Trophoblast cell (in vitro differentiated cells and primary cell): ENCODE measurements around the gene TRAF6.

ENCODE experiments used
- DNase-seq, 2 donors: peaks; one replicate each; pipeline ENCODE4 v3.0.0-alpha.2; 2016
- H2AFZ ChIP-seq: 2 replicates; pipeline ENCODE4 v1.6.1; 2013; ENCODE audit warnings: low read length, moderate library complexity, mild to moderate bottlenecking; ENCODE audit not compliant: insufficient read depth, poor library complexity
- H2AK5ac ChIP-seq: 2 replicates; pipeline ENCODE4 v1.6.1; 2013; ENCODE audit warnings: mild to moderate bottlenecking, low read length
- H2BK120ac ChIP-seq: 2 replicates; pipeline ENCODE4 v1.6.1; 2013; ENCODE audit warnings: low read length, mild to moderate bottlenecking, moderate library complexity; ENCODE audit not compliant: insufficient read depth, poor library complexity
- H2BK12ac ChIP-seq: 2 replicates; pipeline ENCODE4 v1.6.1; 2013; ENCODE audit warnings: mild to moderate bottlenecking, low read length, moderate library complexity
- H2BK5ac ChIP-seq: 2 replicates; pipeline ENCODE4 v1.6.1; 2013; ENCODE audit warnings: low read length, low read depth, moderate library complexity, mild to moderate bottlenecking; ENCODE audit not compliant: poor library complexity
- H3K14ac ChIP-seq: 2 replicates; pipeline ENCODE4 v1.6.1; 2013; ENCODE audit warnings: mild to moderate bottlenecking, low read length
- H3K18ac ChIP-seq: 2 replicates; pipeline ENCODE4 v1.6.1; 2013; ENCODE audit warnings: mild to moderate bottlenecking, low read length
- H3K23ac ChIP-seq: 2 replicates; pipeline ENCODE4 v1.6.1; 2013; ENCODE audit warnings: low read length
- H3K27ac ChIP-seq: 2 replicates; pipeline ENCODE4 v1.5.1; 2013; ENCODE audit warnings: low read depth, mild to moderate bottlenecking, inconsistent platforms, low read length, moderate library complexity
- H3K27me3 ChIP-seq: 2 replicates; pipeline ENCODE4 v1.6.1; 2013; ENCODE audit warnings: inconsistent platforms, mild to moderate bottlenecking, low read length, moderate library complexity; ENCODE audit not compliant: insufficient read depth
- H3K36me3 ChIP-seq, 2 experiments: 1 replicate in 1 of 2; 2 replicates in 1 of 2; pipeline ENCODE4 v1.6.1; 2013; ENCODE audit warnings: low read length in 2 of 2, mild to moderate bottlenecking in 2 of 2, moderate library complexity in 1 of 2; ENCODE audit not compliant: insufficient read depth in 2 of 2, control insufficient read depth in 1 of 2
- H3K4ac ChIP-seq: 2 replicates; pipeline ENCODE4 v1.6.1; 2013; ENCODE audit warnings: low read depth, mild to moderate bottlenecking, low read length, moderate library complexity
- H3K4me1 ChIP-seq, 2 experiments: 1 replicate in 1 of 2; 2 replicates in 1 of 2; pipeline ENCODE4 v1.6.1; 2013; ENCODE audit warnings: low read length in 2 of 2, mild to moderate bottlenecking in 2 of 2, moderate library complexity in 1 of 2; ENCODE audit not compliant: insufficient read depth in 2 of 2, control insufficient read depth in 1 of 2
- H3K4me2 ChIP-seq: 2 replicates; pipeline ENCODE4 v1.6.1; 2013; ENCODE audit warnings: inconsistent platforms, mild to moderate bottlenecking, low read length, moderate library complexity
- H3K4me3 ChIP-seq: 2 replicates; pipeline ENCODE4 v1.5.1; 2013; ENCODE audit warnings: mild to moderate bottlenecking, low read depth, low read length, inconsistent platforms
- H3K79me1 ChIP-seq: one replicate; pipeline ENCODE4 v1.6.1; 2013; ENCODE audit warnings: low read length
- H3K79me2 ChIP-seq: 2 replicates; pipeline ENCODE4 v1.6.1; 2013; ENCODE audit warnings: low read length, mild to moderate bottlenecking; ENCODE audit not compliant: control insufficient read depth, insufficient read depth, poor library complexity
- H3K9ac ChIP-seq: 2 replicates; pipeline ENCODE4 v1.6.1; 2013; ENCODE audit warnings: mild to moderate bottlenecking, low read length
- H3K9me3 ChIP-seq: 2 replicates; pipeline ENCODE4 v1.6.1; 2013; ENCODE audit warnings: low read depth, mild to moderate bottlenecking, control low read depth, inconsistent platforms, low read length; ENCODE audit not compliant: insufficient read depth
- H4K12ac ChIP-seq: 2 replicates; pipeline ENCODE4 v1.6.1; 2013; ENCODE audit warnings: low read depth, mild to moderate bottlenecking, low read length, moderate library complexity
- H4K8ac ChIP-seq: 2 replicates; pipeline ENCODE4 v1.6.1; 2013; ENCODE audit warnings: low read depth, mild to moderate bottlenecking, low read length, moderate library complexity
- H4K91ac ChIP-seq: one replicate; pipeline ENCODE4 v1.6.1; 2013; ENCODE audit warnings: low read depth, mild to moderate bottlenecking, low read length, moderate library complexity
- WGBS: extraction: QIAGEN DNeasy Blood & Tissue Kit; methylation state at CpG from one replicate; pipeline ENCODE4 v1.1.7; 2013; ENCODE audit warnings: missing lambda C conversion rate; ENCODE audit not compliant: insufficient read length, insufficient coverage; ENCODE audit errors: extremely low coverage; 5-methylcytosine and 5-hydroxymethylcytosine counted together

Gene TRAF6

DNA sequence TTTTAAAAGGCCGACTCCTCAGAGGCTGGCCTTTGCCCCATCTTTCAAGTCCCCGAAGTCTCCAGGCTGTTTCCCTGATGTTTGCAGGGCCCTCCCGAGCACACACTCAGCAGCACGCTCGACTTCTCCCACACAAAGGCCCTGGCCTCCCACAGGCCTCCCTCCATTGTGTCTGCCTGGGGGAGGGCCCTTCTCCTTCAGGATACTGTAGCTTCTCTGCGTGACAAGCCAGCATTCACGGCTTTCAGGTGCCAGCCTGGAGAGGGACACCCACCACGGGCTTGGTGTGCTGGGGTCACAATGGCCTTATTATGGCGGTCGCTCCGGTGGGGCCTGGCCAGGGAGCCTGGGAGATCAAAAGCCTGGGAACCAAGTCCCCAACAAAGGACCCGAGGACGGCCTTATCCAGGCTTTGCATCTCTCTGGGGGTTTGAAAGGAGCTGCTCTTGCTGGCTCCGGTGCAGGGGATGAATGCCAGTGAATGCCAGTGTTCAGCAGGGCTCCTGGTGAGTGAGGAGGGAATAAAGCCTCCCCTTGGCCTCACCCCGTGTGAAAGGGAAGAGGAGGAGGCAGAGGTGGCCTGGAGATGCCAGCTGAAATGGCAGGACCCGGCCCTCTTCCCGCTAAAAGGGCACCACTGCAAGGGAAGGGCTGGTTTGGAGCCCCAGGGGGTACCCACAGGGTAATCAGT lies 55.0 kb downstream of the TRAF6 start:
- H3K9ac ChIP-seq, result no peak overlapping the region
- no peak overlapping the region for H3K4me3 ChIP-seq
- peak overlapping the region; percentile 68 for H4K8ac ChIP-seq
- H2BK120ac ChIP-seq, result peak overlapping the region; percentile 92
- no CpG with 5 or more reads among the region's 17 CpGs for WGBS
- peaks cover 24 to 27% of the 10 kb centered on the region in 2 experiments for H3K4me1 ChIP-seq
- H3K27me3 ChIP-seq, result no peaks in the 10 kb centered on the region
- H3K18ac ChIP-seq, result peak overlapping the region; percentile 96
- H3K14ac ChIP-seq, result peak overlapping the region; percentile 94
- no peak for DNase-seq
- H4K12ac ChIP-seq, result peak overlapping the region; percentile 39
- H3K4me2 ChIP-seq, result no peak overlapping the region
- H3K23ac ChIP-seq, result no peak overlapping the region
- H3K36me3 ChIP-seq, result peaks cover 16 to 25% of the 10 kb centered on the region in 2 experiments
- H3K4ac ChIP-seq, result peak overlapping the region; percentile 71
- H4K91ac ChIP-seq, result peak overlapping the region; percentile 98
- peak overlapping the region; percentile 69 for H2AFZ ChIP-seq
- peak overlapping the region; percentile 85 for H2BK12ac ChIP-seq
- peaks cover 18% of the 10 kb centered on the region for H3K79me1 ChIP-seq
- H3K79me2 ChIP-seq, result peaks cover 3% of the 10 kb centered on the region
- H2AK5ac ChIP-seq, result peak overlapping the region; percentile 71
- H3K9me3 ChIP-seq, result no peaks in the 10 kb centered on the region
- peak overlapping the region; percentile 94 for H2BK5ac ChIP-seq
- H3K27ac ChIP-seq, result peak overlapping the region; percentile 95

- no CpG with 5 or more reads among the region's 18 CpGs for WGBS
- Histone ChIP-seq H3K23ac (no peak overlapping the region), H3K27ac (peak overlapping the region; percentile 95), H2BK5ac (no peak overlapping the region), H3K79me1 (peaks cover 18% of the 10 kb centered on the region), H3K9me3 (no peaks in the 10 kb centered on the region), H3K4me1 (peaks cover 24 to 27% of the 10 kb centered on the region in 2 experiments), H2BK12ac (no peak overlapping the region), H2AFZ (no peak overlapping the region), H3K14ac (no peak overlapping the region), H3K27me3 (no peaks in the 10 kb centered on the region), H3K4ac (no peak overlapping the region), H4K8ac (peak overlapping the region; percentile 46), H3K79me2 (peaks cover 3% of the 10 kb centered on the region), H3K9ac (no peak overlapping the region), H3K18ac (peak overlapping the region; percentile 15), H2AK5ac (peak overlapping the region; percentile 44), H3K4me2 (no peak overlapping the region), H3K4me3 (no peak overlapping the region), H4K12ac (no peak overlapping the region), H4K91ac (peak overlapping the region; percentile 22), H3K36me3 (peaks cover 16 to 25% of the 10 kb centered on the region in 2 experiments), H2BK120ac (no peak overlapping the region)
- no peak for DNase-seq
Measured at GRCh38 chr11:36454551-36454940, 55.5 kb downstream of the TRAF6 start.

DNA sequence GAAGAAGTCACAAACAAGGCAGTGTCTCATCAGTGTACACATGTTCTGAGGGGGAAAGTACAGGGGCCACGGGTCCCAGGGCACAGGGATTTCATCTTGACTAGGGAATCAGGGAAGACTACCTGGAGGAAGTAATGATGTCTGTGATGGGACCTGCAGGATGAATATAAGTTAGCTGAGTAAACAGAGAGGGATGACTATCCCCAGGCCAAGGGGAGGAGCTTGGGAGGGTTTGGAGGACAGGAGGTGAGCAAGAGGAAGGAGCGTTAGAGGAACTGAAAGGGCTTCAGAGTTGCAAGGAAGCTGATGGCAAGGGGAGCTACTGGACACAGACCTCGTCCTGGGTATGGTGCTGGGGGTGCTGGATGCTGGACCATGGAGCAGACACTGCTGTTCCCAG lies 56.4 kb downstream of the TRAF6 start:
- peaks cover 18% of the 10 kb centered on the region for H3K79me1 ChIP-seq
- no peak overlapping the region for H3K9ac ChIP-seq
- H4K8ac ChIP-seq, result no peak overlapping the region
- H3K9me3 ChIP-seq, result no peaks in the 10 kb centered on the region
- no peak overlapping the region for H4K91ac ChIP-seq
- peaks cover 16 to 24% of the 10 kb centered on the region in 2 experiments for H3K36me3 ChIP-seq
- peaks cover 24 to 27% of the 10 kb centered on the region in 2 experiments for H3K4me1 ChIP-seq
- H3K14ac ChIP-seq, result no peak overlapping the region
- H3K27ac ChIP-seq, result no peak overlapping the region
- no peak overlapping the region for H2BK120ac ChIP-seq
- H2AFZ ChIP-seq, result no peak overlapping the region
- no peak overlapping the region for H2BK5ac ChIP-seq
- H2AK5ac ChIP-seq, result no peak overlapping the region
- no peak overlapping the region for H3K18ac ChIP-seq
- H3K4me3 ChIP-seq, result no peak overlapping the region
- H4K12ac ChIP-seq, result no peak overlapping the region
- peaks cover 3% of the 10 kb centered on the region for H3K79me2 ChIP-seq
- no peak overlapping the region for H3K4me2 ChIP-seq
- no peaks in the 10 kb centered on the region for H3K27me3 ChIP-seq
- DNase-seq, result no peak
- no peak overlapping the region for H2BK12ac ChIP-seq
- H3K4ac ChIP-seq, result no peak overlapping the region
- no peak overlapping the region for H3K23ac ChIP-seq
- WGBS, result no CpG with 5 or more reads among the region's 3 CpGs

DNA sequence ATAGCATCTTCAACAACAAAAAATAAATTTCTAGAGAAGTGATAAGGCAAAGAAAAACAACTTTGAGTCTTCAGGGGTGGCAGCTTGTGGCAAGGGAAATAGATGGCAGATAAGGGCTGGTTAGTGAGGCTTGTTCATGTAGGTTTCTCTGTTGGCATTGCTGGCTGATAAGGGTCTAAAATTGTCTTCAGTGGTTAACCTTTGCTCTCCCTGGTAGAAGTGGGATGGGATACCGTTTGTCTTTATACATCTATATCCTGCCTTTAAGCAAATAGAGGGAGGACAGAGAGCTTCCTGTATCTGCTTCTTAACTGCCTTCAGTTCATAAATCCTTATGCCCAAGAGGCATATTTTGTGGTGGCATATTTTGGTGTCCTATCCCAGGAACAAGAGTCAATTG lies 57.1 kb downstream of the TRAF6 start:
- Histone ChIP-seq H2AK5ac (no peak overlapping the region), H3K36me3 (peaks cover 20 to 24% of the 10 kb centered on the region in 2 experiments), H3K27ac (no peak overlapping the region), H3K4ac (no peak overlapping the region), H3K9ac (no peak overlapping the region), H3K79me2 (peaks cover 3% of the 10 kb centered on the region), H2BK120ac (no peak overlapping the region), H2BK12ac (no peak overlapping the region), H3K4me1 (peaks cover 24 to 27% of the 10 kb centered on the region in 2 experiments), H3K14ac (no peak overlapping the region), H4K91ac (no peak overlapping the region), H3K23ac (no peak overlapping the region), H3K4me2 (no peak overlapping the region), H3K4me3 (no peak overlapping the region), H2AFZ (no peak overlapping the region), H2BK5ac (no peak overlapping the region), H3K18ac (no peak overlapping the region), H3K79me1 (peaks cover 18% of the 10 kb centered on the region), H3K27me3 (no peaks in the 10 kb centered on the region), H4K8ac (no peak overlapping the region), H4K12ac (no peak overlapping the region), H3K9me3 (no peaks in the 10 kb centered on the region)
- WGBS, result no CpG with 5 or more reads among the region's 1 CpG
- DNase-seq, result no peak
